ENCODE results near the gene CDH2.
A peak's percentile ranks its signal among the peaks of the same experiment; 100 is the strongest.

Gene CDH2

GRCh38 chr18:28099237-28099636 lies 77.7 kb downstream of the CDH2 start:
- H3K27ac ChIP-seq = no peak overlapping the region
- no peak for DNase-seq (ENCODE audit: low read depth, low spot score)

- no peak for DNase-seq (ENCODE audit: low read depth, low spot score)
- no peak overlapping the region for H3K27ac ChIP-seq
These were observed 81.3 kb downstream of the CDH2 start for GRCh38 chr18:28095631-28096030.

GRCh38 chr18:28095041-28095440 lies 81.9 kb downstream of the CDH2 start:
- no peak overlapping the region for H3K27ac ChIP-seq

GRCh38 chr18:28091197-28091596 lies 85.7 kb downstream of the CDH2 start:
- DNase-seq (ENCODE audit: low read depth, low spot score) = no peak
- H3K27ac ChIP-seq = no peak overlapping the region

More at GRCh38 chr18:28095041-28095440, 81.9 kb downstream of the CDH2 start:
- no peak for DNase-seq (ENCODE audit: low read depth, low spot score)

- DNase-seq (ENCODE audit: low read depth, low spot score) = no peak
- H3K27ac ChIP-seq = no peak overlapping the region
These were observed 88.5 kb downstream of the CDH2 start for GRCh38 chr18:28088477-28088876.

DNA sequence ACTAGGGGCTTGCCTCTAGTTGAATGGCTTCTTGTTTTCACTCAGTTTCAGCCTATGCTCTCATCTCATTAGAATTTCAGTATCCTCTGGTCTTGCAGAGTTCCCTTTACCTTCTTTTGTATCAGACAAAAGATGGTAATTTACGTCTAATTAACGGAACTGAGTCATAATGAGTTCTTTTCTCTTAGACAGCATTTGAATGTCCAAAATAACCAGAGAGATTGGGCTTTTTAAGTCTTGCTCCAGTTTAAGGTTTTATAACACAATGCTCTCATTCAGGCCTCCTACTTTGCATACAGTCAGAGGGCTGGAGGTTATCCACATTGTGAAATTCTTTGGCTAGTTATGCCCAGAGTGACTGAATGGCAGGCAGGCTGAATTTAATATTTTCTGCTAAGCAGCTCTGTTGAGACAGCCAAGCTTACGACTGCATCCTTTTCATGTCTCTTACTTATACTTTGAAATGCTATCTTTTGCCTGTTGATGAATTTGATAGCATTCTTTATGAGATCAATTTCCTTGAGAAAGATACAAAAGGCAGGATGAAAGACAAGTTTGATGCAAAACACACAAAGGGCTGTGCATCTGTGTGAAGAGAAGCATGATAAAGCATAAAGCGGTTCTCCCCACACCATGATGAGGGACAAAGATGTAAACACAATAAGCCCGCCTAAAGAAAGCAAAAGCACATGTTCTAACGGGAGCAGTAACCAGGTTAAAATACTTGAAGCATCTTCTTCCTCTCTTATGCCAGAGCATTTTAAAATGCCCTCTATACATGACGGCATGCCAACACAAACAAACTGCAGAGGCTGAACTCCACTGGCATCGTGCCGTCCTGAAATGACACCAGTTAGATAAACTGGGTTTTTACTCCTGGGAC lies 90.0 kb downstream of the CDH2 start:
- no peak overlapping the region for H3K27ac ChIP-seq
- DNase-seq (ENCODE audit: low read depth, low spot score) = no peak

- DNase-seq (ENCODE audit: low read depth, low spot score) = no peak
- no peak overlapping the region for H3K27ac ChIP-seq
These were observed 95.4 kb downstream of the CDH2 start for GRCh38 chr18:28081516-28081915.

- no peak overlapping the region for H3K27ac ChIP-seq
- no peak for DNase-seq (ENCODE audit: low read depth, low spot score)
These were observed 96.0 kb downstream of the CDH2 start for GRCh38 chr18:28080876-28081300.

- DNase-seq (ENCODE audit: low read depth, low spot score) = no peak
- H3K27ac ChIP-seq = no peak overlapping the region
These were observed 97.0 kb downstream of the CDH2 start for GRCh38 chr18:28079883-28080282.

DNA sequence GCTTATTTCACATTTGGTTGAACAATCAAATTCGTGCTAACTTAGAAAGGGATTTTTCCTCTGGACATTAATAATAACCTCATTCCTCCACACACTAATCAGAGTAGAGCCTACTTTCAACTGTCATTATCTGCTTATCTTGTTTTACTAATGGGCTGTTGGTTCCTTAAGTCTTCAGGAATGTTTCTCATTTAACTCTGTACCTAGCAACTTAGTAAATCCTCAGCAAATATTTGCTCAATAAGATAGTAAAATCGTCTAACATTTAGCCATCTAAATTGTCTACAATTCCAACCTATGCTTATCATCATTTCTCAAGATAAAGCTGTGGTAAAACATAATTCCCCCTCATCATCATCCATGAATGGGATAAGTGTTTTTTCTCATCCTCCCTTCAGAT lies 98.1 kb downstream of the CDH2 start:
- H3K27ac ChIP-seq = no peak overlapping the region
- DNase-seq (ENCODE audit: low read depth, low spot score) = no peak

DNA sequence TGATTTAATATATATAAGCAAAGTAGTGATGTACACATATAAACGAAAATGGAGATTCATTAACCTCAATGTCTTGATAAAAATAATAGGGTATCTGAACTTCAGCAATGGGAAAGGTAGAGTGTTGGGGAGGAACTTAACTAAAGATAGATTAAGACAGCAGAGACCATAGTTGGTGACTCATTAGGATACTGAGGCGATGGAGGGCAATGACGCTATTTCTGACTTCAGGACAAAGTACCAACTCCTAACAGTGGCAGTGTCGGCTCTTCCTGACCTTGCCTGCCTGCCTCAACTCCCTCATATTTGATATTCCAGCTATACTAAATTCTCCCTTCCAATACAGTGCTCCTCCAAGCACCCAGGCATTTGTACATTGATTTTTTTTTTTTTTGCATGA lies 98.6 kb downstream of the CDH2 start:
- DNase-seq (ENCODE audit: low read depth, low spot score) = no peak
- no peak overlapping the region for H3K27ac ChIP-seq

DNA sequence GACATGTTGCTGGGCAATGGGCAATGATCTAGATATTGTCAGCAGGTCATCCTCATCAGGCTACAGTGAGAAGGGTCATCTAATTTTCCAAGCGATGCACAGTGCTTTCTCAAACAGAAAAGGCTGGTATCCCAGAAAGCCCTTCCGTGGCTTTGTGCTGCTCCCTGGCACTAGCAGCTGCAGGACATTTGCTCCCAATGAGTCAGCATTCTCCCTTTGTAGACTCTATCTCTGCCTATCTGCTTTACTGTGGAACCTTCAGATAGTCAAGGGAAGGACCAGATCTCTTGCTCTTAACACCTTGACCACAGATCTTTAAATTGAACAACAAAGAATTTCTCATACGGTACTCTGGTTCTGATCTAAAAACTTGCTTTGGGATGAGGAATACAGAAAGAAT lies 101.4 kb downstream of the CDH2 start:
- no peak for DNase-seq (ENCODE audit: low read depth, low spot score)
- H3K27ac ChIP-seq = no peak overlapping the region

- no peak for DNase-seq (ENCODE audit: low read depth, low spot score)
- H3K27ac ChIP-seq = no peak overlapping the region
These were observed 102.9 kb downstream of the CDH2 start for GRCh38 chr18:28074076-28074475.

DNA sequence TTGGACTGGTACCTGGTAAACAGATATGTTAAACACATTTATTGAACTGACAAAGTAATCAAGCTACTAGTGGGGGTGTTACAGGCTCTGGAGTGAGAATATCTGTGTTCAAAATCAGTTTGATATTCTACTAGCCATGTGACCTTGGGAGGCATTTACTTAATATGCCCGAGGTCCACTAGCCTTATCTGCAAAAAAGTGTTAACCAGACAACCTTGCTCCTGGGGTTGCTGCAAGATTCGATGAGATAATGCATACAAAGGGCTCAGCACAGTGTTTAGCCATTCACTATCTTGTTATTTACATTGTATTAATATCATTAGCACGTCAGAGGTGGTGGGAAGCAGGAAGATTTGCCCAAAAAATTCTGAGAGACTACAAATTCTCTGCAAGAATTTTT lies 103.3 kb downstream of the CDH2 start:
- H3K27ac ChIP-seq = no peak overlapping the region
- DNase-seq (ENCODE audit: low read depth, low spot score) = no peak

DNA sequence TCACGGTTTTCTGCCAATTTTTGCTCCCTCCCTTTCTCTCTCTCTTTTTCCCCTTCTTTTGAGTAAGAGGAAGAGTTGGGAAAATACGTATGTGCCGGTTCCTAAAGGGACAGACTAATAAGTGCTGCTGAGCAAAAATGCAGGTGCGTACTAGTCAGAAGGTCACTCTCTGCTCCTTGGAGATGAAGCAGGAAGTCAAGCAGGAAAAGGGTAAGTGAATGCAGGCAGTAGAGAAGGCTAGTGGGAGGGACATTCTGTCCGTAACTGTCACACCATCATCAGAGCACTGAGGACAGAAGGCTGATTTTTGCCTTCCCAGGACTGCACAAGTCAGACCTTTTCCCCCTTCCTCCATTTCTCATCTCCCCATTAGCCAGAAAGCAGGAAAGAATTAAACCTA lies 105.7 kb downstream of the CDH2 start:
- DNase-seq (ENCODE audit: low read depth, low spot score) = no peak

GRCh38 chr18:28068207-28068606 lies 108.7 kb downstream of the CDH2 start:
- no peak for DNase-seq (ENCODE audit: low read depth, low spot score)
- no peak overlapping the region for H3K27ac ChIP-seq

More for the DNA sequence above, 105.7 kb downstream of the CDH2 start:
- no peak overlapping the region for H3K27ac ChIP-seq

DNA sequence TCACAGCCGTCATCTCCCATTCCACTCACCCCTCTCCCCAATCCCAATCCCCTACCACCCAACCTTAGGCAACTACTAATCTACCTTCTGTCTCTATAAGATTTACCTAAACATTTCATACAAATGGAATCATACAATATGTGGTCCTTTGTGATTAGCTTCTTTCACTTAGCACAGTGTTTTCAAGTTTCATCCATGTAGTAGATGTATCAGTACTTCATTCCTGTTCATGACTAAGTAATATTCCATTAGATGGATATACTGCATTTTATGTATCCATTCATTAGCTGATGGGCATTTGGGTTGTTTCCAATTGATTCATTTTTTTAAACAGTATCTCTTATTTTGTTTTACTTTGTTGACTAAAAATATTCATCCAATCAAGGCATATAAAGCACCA lies 109.6 kb downstream of the CDH2 start:
- no peak for DNase-seq (ENCODE audit: low read depth, low spot score)
- no peak overlapping the region for H3K27ac ChIP-seq

DNA sequence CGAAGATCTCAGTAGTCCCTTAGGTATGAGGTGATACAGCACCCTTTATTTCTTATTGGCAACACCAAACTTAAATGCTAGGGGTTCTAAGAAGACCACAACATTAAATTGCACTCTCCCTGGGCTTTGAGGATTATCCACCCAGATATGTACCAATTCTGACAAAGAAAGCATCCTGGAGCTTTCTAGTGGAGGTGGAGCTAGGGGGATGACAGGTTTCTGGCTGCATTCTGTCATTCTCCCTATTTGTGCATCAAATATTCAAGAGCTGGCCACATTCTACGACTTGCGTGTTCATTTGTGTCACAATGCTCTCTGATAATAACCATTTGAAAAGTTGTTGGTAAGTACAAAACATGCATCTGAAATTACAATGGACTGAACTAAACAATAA lies 111.1 kb downstream of the CDH2 start:
- DNase-seq (ENCODE audit: low read depth, low spot score) = no peak
- peak overlapping the region; percentile 36 for H3K27ac ChIP-seq

- DNase-seq (ENCODE audit: low read depth, low spot score) = peak; percentile 27
These were observed 111.7 kb downstream of the CDH2 start for GRCh38 chr18:28065031-28065792.

GRCh38 chr18:28063926-28064325 lies 113.0 kb downstream of the CDH2 start:
- H3K27ac ChIP-seq = no peak overlapping the region
- DNase-seq (ENCODE audit: low read depth, low spot score) = no peak

More at GRCh38 chr18:28065031-28065792, 111.7 kb downstream of the CDH2 start:
- peak overlapping the region; percentile 36 for H3K27ac ChIP-seq

DNA sequence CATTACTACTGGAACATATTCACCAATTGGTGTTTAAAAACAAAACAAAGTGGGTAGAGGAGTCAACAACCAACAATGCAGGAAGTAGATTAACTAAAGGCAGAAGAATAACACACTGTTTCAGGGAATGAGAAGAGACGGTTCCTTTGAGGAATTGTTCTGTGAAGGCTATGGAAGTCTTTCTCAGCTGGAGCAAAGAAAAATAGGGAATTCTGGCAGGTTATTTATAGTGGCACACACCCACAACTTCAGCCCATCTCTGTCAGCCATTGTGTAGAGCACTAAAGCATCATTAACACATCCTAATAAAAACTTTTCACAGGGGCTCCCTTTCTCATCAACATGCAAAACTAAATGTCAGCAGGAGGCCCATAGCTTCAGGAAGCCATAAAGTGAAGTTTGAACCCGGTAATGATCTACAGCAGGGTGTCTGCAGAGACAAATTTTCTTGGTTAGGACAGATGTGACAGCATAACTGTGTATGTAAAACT lies 113.6 kb downstream of the CDH2 start:
- DNase-seq (ENCODE audit: low read depth, low spot score) = no peak

More for the DNA sequence above, 113.6 kb downstream of the CDH2 start:
- no peak overlapping the region for H3K27ac ChIP-seq
